Breast epithelium (tissue), 3 donors: ENCODE measurements around the gene KIZ.

Experiments
- POLR2AphosphoS5 ChIP-seq, 3 donors: sonication (generic); formaldehyde crosslinking; IDR thresholded peaks; one replicate each; pipeline ENCODE4 v1.6.1; 2017; ENCODE audit warnings: antibody characterized with exemption in 3 of 3
- TF ChIP-seq, protein P1 (sequence below), 3 donors: fragments of 450-650 bp; IDR thresholded peaks; one replicate each; pipeline ENCODE4 v1.5.1; 2016 to 2017; ENCODE audit warnings: antibody characterized with exemption in 3 of 3, mild to moderate bottlenecking in 3 of 3, moderate library complexity in 3 of 3

GRCh38 chr20:21258411-21258810, 132.5 kb downstream of the KIZ start:
- TF ChIP-seq, protein P1, sequence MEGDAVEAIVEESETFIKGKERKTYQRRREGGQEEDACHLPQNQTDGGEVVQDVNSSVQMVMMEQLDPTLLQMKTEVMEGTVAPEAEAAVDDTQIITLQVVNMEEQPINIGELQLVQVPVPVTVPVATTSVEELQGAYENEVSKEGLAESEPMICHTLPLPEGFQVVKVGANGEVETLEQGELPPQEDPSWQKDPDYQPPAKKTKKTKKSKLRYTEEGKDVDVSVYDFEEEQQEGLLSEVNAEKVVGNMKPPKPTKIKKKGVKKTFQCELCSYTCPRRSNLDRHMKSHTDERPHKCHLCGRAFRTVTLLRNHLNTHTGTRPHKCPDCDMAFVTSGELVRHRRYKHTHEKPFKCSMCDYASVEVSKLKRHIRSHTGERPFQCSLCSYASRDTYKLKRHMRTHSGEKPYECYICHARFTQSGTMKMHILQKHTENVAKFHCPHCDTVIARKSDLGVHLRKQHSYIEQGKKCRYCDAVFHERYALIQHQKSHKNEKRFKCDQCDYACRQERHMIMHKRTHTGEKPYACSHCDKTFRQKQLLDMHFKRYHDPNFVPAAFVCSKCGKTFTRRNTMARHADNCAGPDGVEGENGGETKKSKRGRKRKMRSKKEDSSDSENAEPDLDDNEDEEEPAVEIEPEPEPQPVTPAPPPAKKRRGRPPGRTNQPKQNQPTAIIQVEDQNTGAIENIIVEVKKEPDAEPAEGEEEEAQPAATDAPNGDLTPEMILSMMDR (IDR thresholded peaks at IDR 0.05) = no peak
- TF ChIP-seq POLR2AphosphoS5 (IDR thresholded peaks at IDR 0.05) = no peak
